ENCODE measurements around the gene ITPR3.

GRCh38 chr6:33686225-33686924, 65.3 kb downstream of the ITPR3 start:
- TF ChIP-seq CTCF (IDR thresholded peaks at IDR 0.05), result no peak
- no peak for TF ChIP-seq POLR2A (IDR thresholded peaks at IDR 0.05)
